ENCODE data around the gene NUP214. TPM values are rescaled to one million over a fixed set of nuclear protein-coding genes. Genes with fewer than 3 reads are reported as not detected.

The NUP214 gene
- total RNA-seq, 1 experiment from 2014 or later, result 35.5 TPM

GRCh38 chr9:131092548-131093440, 32.6 kb upstream of the NUP214 start:
- ATAC-seq, result no peak
- H3K9me2 ChIP-seq (ENCODE audit: insufficient read depth), result no peaks in the 10 kb centered on the region

More at GRCh38 chr9:131092548-131093440, 32.6 kb upstream of the NUP214 start:
- DNase-seq (ENCODE audit: low read depth, low spot score), result no peak
- Histone ChIP-seq H3K4me2 (ENCODE audit: low read length) (no peak overlapping the region), H3K79me2 (ENCODE audit: insufficient read depth, low read length) (no peaks in the 10 kb centered on the region; the same call in 1 of the 2 replicates), H2AFZ (ENCODE audit: low read depth, low read length, poor library complexity, severe bottlenecking) (no peak overlapping the region), H3K27me3 (ENCODE audit: insufficient read depth, low read length) (no peaks in the 10 kb centered on the region), H3K27ac (ENCODE audit: low read depth, low read length) (no peak overlapping the region), H3K4me1 (ENCODE audit: control insufficient read depth in 1 of 2, insufficient read depth in 2 of 2, low read length in 2 of 2) (peaks cover 12 to 25% of the 10 kb centered on the region in 2 experiments), H3K36me3 (ENCODE audit: control insufficient read depth in 1 of 2, insufficient read depth in 2 of 2, low read length in 2 of 2) (no peaks in the 10 kb centered on the region), H3K4me3 (replicated peaks in 1 of 2; ENCODE audit: low read depth in 1 of 2, low read length in 2 of 2) (no peak overlapping the region), H3K9ac (ENCODE audit: low read length) (no peak overlapping the region), H4K20me1 (ENCODE audit: insufficient read depth) (no peaks in the 10 kb centered on the region), H3K9me3 (ENCODE audit: control insufficient read depth in 1 of 2, insufficient read depth in 1 of 2, low read depth in 1 of 2, low read length in 2 of 2) (no peaks in the 10 kb centered on the region)
- CTCF ChIA-PET, result no interaction called here
- POLR2A ChIA-PET, result no interaction called here
- TF ChIP-seq EZH2phosphoT487 (IDR thresholded peaks at IDR 0.05; ENCODE audit: borderline replicate concordance) (no peak), SIN3A (IDR thresholded peaks at IDR 0.05; ENCODE audit: low read depth) (no peak), ATF3 (IDR thresholded peaks at IDR 0.05) (no peak), REST (IDR thresholded peaks at IDR 0.05; ENCODE audit: low read depth) (no peak), MAX (IDR thresholded peaks at IDR 0.05) (no peak), FOSL1 (IDR thresholded peaks at IDR 0.05; ENCODE audit: low read depth) (no peak), CEBPB (IDR thresholded peaks at IDR 0.05; ENCODE audit: low read depth) (no peak), ZFX (IDR thresholded peaks at IDR 0.05) (no peak), ZBTB33 (IDR thresholded peaks at IDR 0.05; ENCODE audit: extremely low read depth, insufficient replicate concordance, low read length) (no peak), SP1 (IDR thresholded peaks at IDR 0.05; ENCODE audit: low read depth) (no peak), RAD21 (IDR thresholded peaks at IDR 0.05; ENCODE audit: low read depth) (no peak), SRF (IDR thresholded peaks at IDR 0.05; ENCODE audit: low read depth) (no peak)
- RAD21 ChIA-PET (ENCODE audit: low non-redundant PET in 1 of 2, low total read pairs in 2 of 2, uncharacterized antibody in 2 of 2, unreplicated experiment in 2 of 2), result no interaction called here
- no TSS peak for BruUV-seq (replicated peaks)
- intact Hi-C loops (cut with micrococcal nuclease), result no loop called here
